Measurements from ENCODE around the gene GALNTL6. TPM values are rescaled to one million over a fixed set of nuclear protein-coding genes. Genes with fewer than 3 reads are reported as not detected.

Gene GALNTL6
- total and polyA plus RNA-seq, 2 of the 4 experiments (the other 2 are of a cell fraction), result under 0.01 TPM; not detected in 1

- intact Hi-C loops (cut with micrococcal nuclease) (no loop called here), dilution Hi-C loops (cut with HindIII; ENCODE audit: low sequenced_read_pairs, unreplicated experiment) (no loop called here), in situ Hi-C loops (cut with MboI; ENCODE audit: low sequenced_read_pairs) (no loop called here)
- Histone ChIP-seq H3K4me3 (ENCODE audit: insufficient read depth, low read depth, low read length) (no peak overlapping the region), H3K14ac (replicated peaks; ENCODE audit: low read depth, low read length) (no peak overlapping the region), H3K4me1 (ENCODE audit: control insufficient read depth, insufficient read depth, low read length) (no peaks in the 10 kb centered on the region), H3K4ac (ENCODE audit: low read depth, low read length) (no peak overlapping the region), H2BK5ac (ENCODE audit: low read depth, low read length, poor library complexity, severe bottlenecking) (no peak overlapping the region), H3K23ac (ENCODE audit: low read depth, low read length) (no peak overlapping the region), H2BK15ac (ENCODE audit: low read depth, low read length) (no peak overlapping the region), H2BK120ac (ENCODE audit: low read depth, low read length) (no peak overlapping the region), H3K56ac (ENCODE audit: extremely low read depth, insufficient read depth, low read length) (no peak overlapping the region), H3K27ac (ENCODE audit: insufficient read depth, low read length) (no peak overlapping the region), H4K20me1 (ENCODE audit: insufficient read depth, low read length) (no peaks in the 10 kb centered on the region), H4K5ac (ENCODE audit: low read depth, low read length) (no peak overlapping the region), H3K27me3 (ENCODE audit: control insufficient read depth, insufficient read depth, low read length) (no peaks in the 10 kb centered on the region), H3K4me2 (ENCODE audit: low read depth, low read length) (no peak overlapping the region), H3K9me3 (ENCODE audit: control insufficient read depth, insufficient read depth, low read length) (peaks cover 1% of the 10 kb centered on the region), H2AK9ac (replicated peaks; ENCODE audit: low read depth, low read length, poor library complexity) (no peak overlapping the region), H2AFZ (replicated peaks; ENCODE audit: low read length, poor library complexity) (no peak overlapping the region), H4K91ac (ENCODE audit: insufficient read depth, low read depth, low read length) (no peak overlapping the region), H3K9ac (ENCODE audit: low read depth, low read length) (no peak overlapping the region), H2AK5ac (ENCODE audit: low read depth, low read length) (no peak overlapping the region), H3K36me3 (ENCODE audit: control insufficient read depth, insufficient read depth, low read length) (no peaks in the 10 kb centered on the region), H4K8ac (ENCODE audit: low read depth in 2 of 2, low read length in 2 of 2) (no peak overlapping the region), H2BK20ac (ENCODE audit: low read depth, low read length) (no peak overlapping the region), H3K79me1 (ENCODE audit: low read depth in 1 of 2, low read length in 2 of 2) (no peaks in the 10 kb centered on the region), H3K9me1 (ENCODE audit: insufficient read depth, low read length) (no peaks in the 10 kb centered on the region), H3K18ac (ENCODE audit: low read depth, low read length) (no peak overlapping the region)
- CTCF ChIA-PET, result interaction anchor here (1.2 kb wide), 1 partner anchor 17 kb away, joined by 3 read pairs; no protein-coding TSS in a partner anchor
- TF ChIP-seq RCOR1 (IDR thresholded peaks at IDR 0.05; ENCODE audit: insufficient replicate concordance, low read length), result no peak
- TF ChIP-seq NFE2L2 (IDR thresholded peaks at IDR 0.05; ENCODE audit: low read depth, low read length), result no peak
- TF ChIP-seq USF2 (IDR thresholded peaks at IDR 0.05; ENCODE audit: low read depth, low read length), result no peak
- POLR2A ChIA-PET (ENCODE audit: unreplicated experiment), result no interaction called here
- no CpG with 5 or more reads among the region's 3 CpGs for WGBS, 2 experiments (ENCODE audit: extremely low coverage in 2 of 2, insufficient read length in 1 of 2)
- ATAC-seq (ENCODE audit: low read depth) (no peak), DNase-seq (no peak)
- BruUV-seq (replicated peaks), result no TSS peak
Measured at GRCh38 chr4:172989984-172990820, 1177.0 kb downstream of the GALNTL6 start.
